Ovary (tissue), 9 donors: ENCODE data around the gene PDE7B. TPM values are rescaled to one million over a fixed set of nuclear protein-coding genes. Genes with fewer than 3 reads are reported as not detected.

Experiments used
- DNase-seq, 5 donors: peaks; one replicate each; pipeline ENCODE4 v3.0.0-alpha.2; 2019 to 2020
- H3K27ac ChIP-seq, 2 donors: fragments of 200-600 bp; one replicate each; pipeline versions ENCODE4 v1.5.1 to v1.8.0; 2019 to 2022
- H3K27me3 ChIP-seq: fragments of 200-600 bp; one replicate; pipeline ENCODE4 v1.8.0; 2022
- H3K36me3 ChIP-seq: fragments of 200-600 bp; sonication (generic); one replicate; pipeline ENCODE4 v1.5.1; 2019
- H3K4me1 ChIP-seq: one replicate; pipeline ENCODE4 v1.8.1; 2013; ENCODE audit warnings: mild to moderate bottlenecking, moderate library complexity; ENCODE audit not compliant: insufficient read depth
- H3K4me3 ChIP-seq: fragments of 200-600 bp; sonication (generic); one replicate; pipeline ENCODE4 v1.5.1; 2017
- H3K9me3 ChIP-seq, 2 donors: fragments of 200-600 bp in 1 of 2; sonication (generic) in 1 of 2; one replicate each; pipeline versions ENCODE4 v1.5.1 to v1.8.1; 2013 to 2019; ENCODE audit warnings: mild to moderate bottlenecking in 1 of 2, moderate library complexity in 1 of 2
- CTCF ChIP-seq, 3 donors: fragments of 450-650 bp in 2 of 3; fragments of 200-600 bp in 1 of 3; IDR thresholded peaks; one replicate each; pipeline versions ENCODE4 v1.5.1 to v1.8.0; 2016 to 2022; ENCODE audit warnings: antibody characterized with exemption in 3 of 3, mild to moderate bottlenecking in 1 of 3
- EP300 ChIP-seq: sonication (generic); formaldehyde crosslinking; IDR thresholded peaks from one replicate; pipeline ENCODE4 v1.6.1; 2017; ENCODE audit warnings: antibody characterized with exemption
- POLR2A ChIP-seq: fragments of 450-650 bp; IDR thresholded peaks from one replicate; pipeline ENCODE4 v1.6.1; 2017; ENCODE audit warnings: antibody characterized with exemption, mild to moderate bottlenecking, moderate library complexity
- WGBS, 3 donors: extraction: QIAGEN DNeasy Blood & Tissue Kit in 1 of 3; methylation state at CpG; one replicate each; pipeline versions ENCODE4 v1.1.5 to v1.1.7; 2013 to 2017; 5-methylcytosine and 5-hydroxymethylcytosine counted together
- intact Hi-C, 4 donors: fragments of 100-400 bp; cut with DNase I; formaldehyde crosslinking; loops; one replicate each; pipeline versions ENCODE4 v1.11.0 to v1.15.1; 2022 to 2023
- polyA plus RNA-seq, 2 donors: library from polyadenylated mRNA; stranded (reverse); fragments of 200-250 nt in 1 of 2; fragments of 350-450 nt in 1 of 2; fragmentation: Illumina TruSeq in 1 of 2; extraction: RNeasy Lipid Tissue Mini Kit (QIAGEN cat#74804) in 1 of 2; gene quantifications; one replicate each; pipeline ENCODE4 v1.2.3, GENCODE V29; 2013 to 2014
- total RNA-seq, 7 donors: library from RNA; depleted of rRNA in 2 of 7; stranded (reverse); fragments of >200 nt in 2 of 7; fragmentation: NEBNext Ultra II Directional in 3 of 7; extraction: Animal tissue kit (Norgen Biotek cat#: 25700) in 3 of 7; gene quantifications; one replicate each; pipeline versions ENCODE4 v1.1.0 to v1.2.4, GENCODE V29; 2016 to 2023
- donor health status: DM: no; HTN: no; CAD: no; lungs with moderate emphysema.
- donor health status: DM: no; HTN: no; CAD: no.
- donor health status: Bipolar disorder and iron deficiency.
- donor health status: DM: yes; HTN: yes; CAD: no.
- donor health status: DM: no; HTN: no; CAD: no.
- donor health status: DM: yes; HTN: yes; CAD: no.

Gene PDE7B
- total and polyA plus RNA-seq, 9 donors = 11.6 to 62.7 (median 21.6) TPM

GRCh38 chr6:136191606-136192312 lies 340.3 kb downstream of the PDE7B start:
- no peak for TF ChIP-seq EP300
- no peak for TF ChIP-seq POLR2A
- TF ChIP-seq CTCF (IDR thresholded peaks at IDR 0.05) = no peak
- H3K36me3 ChIP-seq = no peaks in the 10 kb centered on the region
- intact Hi-C loops = loop anchor here in 1 of 4 donors (10.0 kb wide), 1 partner anchor 777 kb away; no protein-coding TSS in a partner anchor
- peaks cover 5% of the 10 kb centered on the region for H3K4me1 ChIP-seq
- H3K27me3 ChIP-seq = no peaks in the 10 kb centered on the region
- H3K9me3 ChIP-seq = no peaks in the 10 kb centered on the region
- H3K27ac ChIP-seq = no peak overlapping the region
- WGBS, 3 donors = 95 to 97% (median 95%) methylated on average over 32 of the region's 32 CpGs
- no peak for DNase-seq
- H3K4me3 ChIP-seq = no peak overlapping the region

GRCh38 chr6:136192902-136193301 lies 341.4 kb downstream of the PDE7B start:
- Histone ChIP-seq H3K4me3 (no peak overlapping the region), H3K4me1 (peaks cover 5% of the 10 kb centered on the region), H3K27ac (no peak overlapping the region), H3K27me3 (no peaks in the 10 kb centered on the region), H3K36me3 (no peaks in the 10 kb centered on the region), H3K9me3 (no peaks in the 10 kb centered on the region)
- DNase-seq = no peak
- no peak for TF ChIP-seq CTCF (IDR thresholded peaks at IDR 0.05)
- TF ChIP-seq POLR2A = no peak
- no peak for TF ChIP-seq EP300
- intact Hi-C loops = loop anchor here in 1 of 4 donors (10.0 kb wide), 1 partner anchor 778 kb away; no protein-coding TSS in a partner anchor
- WGBS, 3 donors = 89 to 90% (median 90%) methylated on average over 6 of the region's 6 CpGs

- TF ChIP-seq POLR2A = no peak
- TF ChIP-seq CTCF (IDR thresholded peaks at IDR 0.05) = no peak
- TF ChIP-seq EP300 = no peak
- H3K27ac ChIP-seq = no peak overlapping the region
- WGBS, 3 donors = 79 to 84% (median 83%) methylated on average over 5 of the region's 5 CpGs
- H3K4me1 ChIP-seq = no peaks in the 10 kb centered on the region
- intact Hi-C loops = no loop called here
- H3K9me3 ChIP-seq = no peaks in the 10 kb centered on the region
- H3K36me3 ChIP-seq = no peaks in the 10 kb centered on the region
- H3K27me3 ChIP-seq = no peaks in the 10 kb centered on the region
- no peak for DNase-seq
- H3K4me3 ChIP-seq = no peak overlapping the region
These were observed 350.2 kb downstream of the PDE7B start for GRCh38 chr6:136201732-136202131.

GRCh38 chr6:136208783-136209182 lies 357.3 kb downstream of the PDE7B start:
- TF ChIP-seq EP300 (no peak), CTCF (IDR thresholded peaks at IDR 0.05) (no peak), POLR2A (no peak)
- no peak overlapping the region for H3K27ac ChIP-seq
- WGBS, 3 donors = 94 to 95% (median 95%) methylated on average over 4 of the region's 4 CpGs
- peaks cover 1% of the 10 kb centered on the region for H3K4me1 ChIP-seq
- H3K4me3 ChIP-seq = no peak overlapping the region
- no peaks in the 10 kb centered on the region for H3K9me3 ChIP-seq
- intact Hi-C loops = no loop called here
- H3K36me3 ChIP-seq = no peaks in the 10 kb centered on the region
- DNase-seq = no peak
- H3K27me3 ChIP-seq = no peaks in the 10 kb centered on the region
